HepG2 (cell line): Measurements from ENCODE around the gene RPS6KA2. TPM values are rescaled to one million over a fixed set of nuclear protein-coding genes. Genes with fewer than 3 reads are reported as not detected.

ENCODE experiments used
- AKAP8 ChIP-seq: sonication (generic); formaldehyde crosslinking; IDR thresholded peaks from 2 replicates; pipeline ENCODE4 v1.5.1; 2020; ENCODE audit warnings: mild to moderate bottlenecking, missing genetic modification reagents
- ATF4 ChIP-seq, 2 experiments: fragments of 450-650 bp in 1 of 2; sonication (generic) in 1 of 2; formaldehyde crosslinking; IDR thresholded peaks; 2 replicates each; pipeline versions ENCODE4 v1.5.0 to v1.8.0; 2020 to 2022; ENCODE audit warnings: mild to moderate bottlenecking in 1 of 2, missing genetic modification reagents in 1 of 2
- EED ChIP-seq: sonication (generic); formaldehyde crosslinking; IDR thresholded peaks from 2 replicates; pipeline ENCODE4 v1.5.0; 2020; ENCODE audit warnings: mild to moderate bottlenecking, missing genetic modification reagents
- IKZF1 ChIP-seq: fragments of 450-650 bp; IDR thresholded peaks from 2 replicates; pipeline ENCODE4 v1.7.1; 2016
- JUN ChIP-seq: sonication (generic); formaldehyde crosslinking; IDR thresholded peaks from 2 replicates; pipeline ENCODE4 v1.4.0; 2020; ENCODE audit warnings: mild to moderate bottlenecking, missing genetic modification reagents
- KDM1A ChIP-seq: IDR thresholded peaks from 2 replicates; pipeline ENCODE4 v1.6.1; 2016; ENCODE audit warnings: missing compliant biosample characterization
- MAX ChIP-seq: IDR thresholded peaks from 2 replicates; pipeline ENCODE4 v1.6.1; 2012; ENCODE audit warnings: inconsistent platforms
- NRL ChIP-seq: sonication (generic); formaldehyde crosslinking; IDR thresholded peaks from 2 replicates; pipeline ENCODE4 v1.5.0; 2020; ENCODE audit warnings: missing genetic modification reagents, mild to moderate bottlenecking, moderate library complexity, borderline replicate concordance
- PAX8 ChIP-seq: sonication (generic); formaldehyde crosslinking; IDR thresholded peaks from 2 replicates; pipeline ENCODE4 v1.8.0; 2022; ENCODE audit warnings: mild to moderate bottlenecking, missing genetic modification reagents, borderline replicate concordance
- SIX1 ChIP-seq: sonication (generic); formaldehyde crosslinking; IDR thresholded peaks from 2 replicates; pipeline ENCODE4 v1.4.0; 2020; ENCODE audit warnings: missing genetic modification reagents, borderline replicate concordance
- SMARCC2 ChIP-seq: fragments of 450-650 bp; IDR thresholded peaks from 2 replicates; pipeline ENCODE4 v1.6.1; 2017; ENCODE audit warnings: antibody characterized with exemption, mild to moderate bottlenecking
- THAP11 ChIP-seq: IDR thresholded peaks from 2 replicates; pipeline ENCODE4 v1.6.1; 2016; ENCODE audit warnings: missing biosample characterization, missing genetic modification reagents
- TOPORS ChIP-seq: sonication (generic); formaldehyde crosslinking; IDR thresholded peaks from 2 replicates; pipeline ENCODE4 v1.8.0; 2023; ENCODE audit warnings: mild to moderate bottlenecking, missing genetic modification reagents
- ZFP62 ChIP-seq: sonication (generic); formaldehyde crosslinking; IDR thresholded peaks from 2 replicates; pipeline ENCODE4 v1.4.0; 2020; ENCODE audit warnings: missing genetic modification reagents
- ZFY ChIP-seq: sonication (generic); formaldehyde crosslinking; IDR thresholded peaks from 2 replicates; pipeline ENCODE4 v1.4.0; 2020; ENCODE audit warnings: missing genetic modification reagents
- ZNF10 ChIP-seq: sonication (generic); formaldehyde crosslinking; IDR thresholded peaks from 2 replicates; pipeline ENCODE4 v1.4.0; 2020; ENCODE audit warnings: mild to moderate bottlenecking, low read depth, missing genetic modification reagents, borderline replicate concordance
- ZNF496 ChIP-seq: sonication (generic); formaldehyde crosslinking; IDR thresholded peaks from 2 replicates; pipeline ENCODE4 v1.8.1; 2023; ENCODE audit warnings: mild to moderate bottlenecking, moderate library complexity, missing genetic modification reagents; ENCODE audit not compliant: insufficient replicate concordance
- ZNF552 ChIP-seq: sonication (generic); formaldehyde crosslinking; IDR thresholded peaks from 2 replicates; pipeline ENCODE4 v1.9.0; 2022; ENCODE audit warnings: missing genetic modification reagents, mild to moderate bottlenecking, borderline replicate concordance
- ZNF567 ChIP-seq: sonication (generic); formaldehyde crosslinking; IDR thresholded peaks from 2 replicates; pipeline ENCODE4 v1.8.1; 2023; ENCODE audit warnings: mild to moderate bottlenecking, missing genetic modification reagents, borderline replicate concordance
- polyA plus RNA-seq, 8 experiments: library from polyadenylated mRNA; depleted of rRNA in 3 of 8; stranded (reverse) in 7 of 8; unstranded in 1 of 8; fragments of >200 nt; fragmentation: Illumina TruSeq in 4 of 8; extraction: Trizol in 4 of 8; gene quantifications; 2 replicates each; pipeline versions ENCODE4 v1.2.1 to v1.2.3, GENCODE V29; 2011 to 2016; ENCODE audit warnings: low read depth in 4 of 8, missing spikeins in 1 of 8, mixed read lengths in 1 of 8; ENCODE audit not compliant: insufficient read depth in 1 of 8
- total RNA-seq, 5 experiments: library from RNA; depleted of rRNA; stranded (reverse); fragments of >200 nt; fragmentation: Illumina TruSeq; extraction: Trizol; gene quantifications; 2 replicates each; pipeline ENCODE4 v1.2.3, GENCODE V29; 2016; ENCODE audit warnings: low read depth in 1 of 5
- TF ChIP-seq, protein P1 (sequence below): sonication (generic); formaldehyde crosslinking; IDR thresholded peaks from 2 replicates; pipeline ENCODE4 v1.4.0; 2020; ENCODE audit warnings: mild to moderate bottlenecking, missing genetic modification reagents
- TF ChIP-seq, protein P2 (sequence below): sonication (generic); formaldehyde crosslinking; IDR thresholded peaks from 2 replicates; pipeline ENCODE4 v1.4.0; 2020; ENCODE audit warnings: missing genetic modification reagents
- TF ChIP-seq, protein P3 (sequence below): sonication (generic); formaldehyde crosslinking; IDR thresholded peaks from 2 replicates; pipeline ENCODE4 v1.4.0; 2020; ENCODE audit warnings: missing genetic modification reagents

The RPS6KA2 gene
- total and polyA plus RNA-seq, 2 of the 13 experiments (the other 11 are each of a cell fraction or from before 2014, with no cell fraction given): 0.22 to 0.38 TPM

DNA sequence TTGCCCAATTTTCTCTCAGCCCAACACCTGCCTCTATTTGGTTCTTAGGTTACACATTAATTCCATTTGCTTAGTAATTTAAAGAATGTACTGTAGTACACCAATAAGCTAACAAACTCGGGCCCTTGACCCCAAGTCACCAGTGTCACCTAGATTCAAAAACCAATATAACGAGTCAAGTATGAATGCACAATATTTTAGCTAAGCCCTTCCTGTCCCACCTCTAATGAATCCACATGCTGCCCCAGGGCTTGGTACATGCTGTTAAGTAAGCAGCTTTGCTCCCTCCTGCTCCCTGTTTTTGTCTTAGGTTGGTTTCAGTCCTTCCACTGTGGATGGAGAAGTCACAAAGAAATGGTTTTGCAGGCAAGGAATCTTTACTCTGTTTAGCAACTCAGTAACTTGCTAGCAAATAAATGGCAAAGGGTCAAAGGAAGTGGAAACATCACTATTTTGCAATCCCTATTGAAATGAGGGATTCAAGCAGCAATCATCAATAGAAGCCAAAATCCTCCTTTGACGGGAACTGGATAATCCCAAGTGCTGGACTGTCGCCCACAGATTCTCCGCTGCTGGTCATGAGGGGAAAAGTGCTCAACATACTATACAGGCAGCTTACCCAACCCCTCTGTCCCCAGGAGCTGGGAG, 239.3 kb downstream of the RPS6KA2 start (continued):
- TF ChIP-seq, protein P1, sequence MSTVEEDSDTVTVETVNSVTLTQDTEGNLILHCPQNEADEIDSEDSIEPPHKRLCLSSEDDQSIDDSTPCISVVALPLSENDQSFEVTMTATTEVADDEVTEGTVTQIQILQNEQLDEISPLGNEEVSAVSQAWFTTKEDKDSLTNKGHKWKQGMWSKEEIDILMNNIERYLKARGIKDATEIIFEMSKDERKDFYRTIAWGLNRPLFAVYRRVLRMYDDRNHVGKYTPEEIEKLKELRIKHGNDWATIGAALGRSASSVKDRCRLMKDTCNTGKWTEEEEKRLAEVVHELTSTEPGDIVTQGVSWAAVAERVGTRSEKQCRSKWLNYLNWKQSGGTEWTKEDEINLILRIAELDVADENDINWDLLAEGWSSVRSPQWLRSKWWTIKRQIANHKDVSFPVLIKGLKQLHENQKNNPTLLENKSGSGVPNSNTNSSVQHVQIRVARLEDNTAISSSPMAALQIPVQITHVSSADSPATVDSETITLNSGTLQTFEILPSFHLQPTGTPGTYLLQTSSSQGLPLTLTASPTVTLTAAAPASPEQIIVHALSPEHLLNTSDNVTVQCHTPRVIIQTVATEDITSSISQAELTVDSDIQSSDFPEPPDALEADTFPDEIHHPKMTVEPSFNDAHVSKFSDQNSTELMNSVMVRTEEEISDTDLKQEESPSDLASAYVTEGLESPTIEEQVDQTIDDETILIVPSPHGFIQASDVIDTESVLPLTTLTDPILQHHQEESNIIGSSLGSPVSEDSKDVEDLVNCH (CRISPR knock-in tag): no peak
- TF ChIP-seq EED (CRISPR knock-in tag): no peak
- TF ChIP-seq, protein P2, sequence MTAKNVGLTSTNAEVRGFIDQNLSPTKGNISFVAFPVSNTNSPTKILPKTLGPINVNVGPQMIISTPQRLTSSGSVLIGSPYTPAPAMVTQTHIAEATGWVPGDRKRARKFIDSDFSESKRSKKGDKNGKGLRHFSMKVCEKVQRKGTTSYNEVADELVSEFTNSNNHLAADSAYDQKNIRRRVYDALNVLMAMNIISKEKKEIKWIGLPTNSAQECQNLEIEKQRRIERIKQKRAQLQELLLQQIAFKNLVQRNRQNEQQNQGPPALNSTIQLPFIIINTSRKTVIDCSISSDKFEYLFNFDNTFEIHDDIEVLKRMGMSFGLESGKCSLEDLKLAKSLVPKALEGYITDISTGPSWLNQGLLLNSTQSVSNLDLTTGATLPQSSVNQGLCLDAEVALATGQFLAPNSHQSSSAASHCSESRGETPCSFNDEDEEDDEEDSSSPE (CRISPR knock-in tag): no peak; the same call in 1 of the 2 replicates
- no peak for TF ChIP-seq ZFP62 (CRISPR knock-in tag)
- peak; percentile 72 for TF ChIP-seq MAX
- TF ChIP-seq JUN: peak; percentile 58; the same call in 1 of the 2 replicates
- TF ChIP-seq ZNF10 (CRISPR knock-in tag): no peak
- TF ChIP-seq ZNF552: 0 out of 2 replicates have a peak, but pooled peaks have one; percentile 29
- TF ChIP-seq TOPORS (CRISPR knock-in tag): no peak
- TF ChIP-seq ZFY (CRISPR knock-in tag): peak; percentile 25; the same call in 1 of the 2 replicates
- TF ChIP-seq PAX8 (CRISPR knock-in tag): no peak
- TF ChIP-seq ATF4 (CRISPR knock-in tag; IDR thresholded peaks at IDR 0.05): peak in 1 of 2 experiments; percentile 70; a peak in 1 of 4 replicates
- no peak for TF ChIP-seq AKAP8
- TF ChIP-seq, protein P3, sequence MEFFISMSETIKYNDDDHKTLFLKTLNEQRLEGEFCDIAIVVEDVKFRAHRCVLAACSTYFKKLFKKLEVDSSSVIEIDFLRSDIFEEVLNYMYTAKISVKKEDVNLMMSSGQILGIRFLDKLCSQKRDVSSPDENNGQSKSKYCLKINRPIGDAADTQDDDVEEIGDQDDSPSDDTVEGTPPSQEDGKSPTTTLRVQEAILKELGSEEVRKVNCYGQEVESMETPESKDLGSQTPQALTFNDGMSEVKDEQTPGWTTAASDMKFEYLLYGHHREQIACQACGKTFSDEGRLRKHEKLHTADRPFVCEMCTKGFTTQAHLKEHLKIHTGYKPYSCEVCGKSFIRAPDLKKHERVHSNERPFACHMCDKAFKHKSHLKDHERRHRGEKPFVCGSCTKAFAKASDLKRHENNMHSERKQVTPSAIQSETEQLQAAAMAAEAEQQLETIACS (CRISPR knock-in tag): no peak; the same call in 1 of the 2 replicates
- TF ChIP-seq THAP11 (CRISPR knock-in tag): peak; percentile 67
- TF ChIP-seq ZNF496: no peak
- TF ChIP-seq NRL: no peak
- no peak for TF ChIP-seq IKZF1
- no peak for TF ChIP-seq ZNF567
- TF ChIP-seq KDM1A (CRISPR knock-in tag): peak; percentile 54; the same call in 1 of the 2 replicates
- no peak for TF ChIP-seq SMARCC2
- peak; percentile 79 for TF ChIP-seq SIX1
